Osteocyte (in vitro differentiated cells): ENCODE results near the gene PACS2. TPM values are rescaled to one million over a fixed set of nuclear protein-coding genes. Genes with fewer than 3 reads are reported as not detected.
A peak's percentile ranks its signal among the peaks of the same experiment; 100 is the strongest.

Experiments used
- DNase-seq: peaks from one replicate; pipeline ENCODE4 v3.0.0; 2021; ENCODE audit warnings: mixed read lengths; ENCODE audit not compliant: unreplicated experiment; ENCODE audit errors: extremely low spot score
- H3K27ac Mint-ChIP-seq: one replicate; pipeline ENCODE4 v1.8.0; 2021; ENCODE audit warnings: mild to moderate bottlenecking, mixed read lengths; ENCODE audit not compliant: unreplicated experiment
- H3K27me3 Mint-ChIP-seq: one replicate; pipeline ENCODE4 v1.8.0; 2021; ENCODE audit warnings: mixed read lengths; ENCODE audit not compliant: unreplicated experiment
- H3K36me3 Mint-ChIP-seq: one replicate; pipeline ENCODE4 v1.8.0; 2021; ENCODE audit warnings: mixed read lengths; ENCODE audit not compliant: unreplicated experiment
- H3K4me1 Mint-ChIP-seq: one replicate; pipeline ENCODE4 v1.8.0; 2021; ENCODE audit warnings: mixed read lengths; ENCODE audit not compliant: unreplicated experiment
- H3K4me3 Mint-ChIP-seq: one replicate; pipeline ENCODE4 v1.8.0; 2021; ENCODE audit warnings: mild to moderate bottlenecking, moderate library complexity, mixed read lengths; ENCODE audit not compliant: unreplicated experiment
- H3K9me3 Mint-ChIP-seq: one replicate; pipeline ENCODE4 v1.8.0; 2021; ENCODE audit warnings: mixed read lengths; ENCODE audit not compliant: unreplicated experiment
- CTCF ChIP-seq: fragments of 200-600 bp; sonication (generic); IDR thresholded peaks from 2 replicates; pipeline ENCODE4 v1.5.0; 2021; ENCODE audit warnings: antibody characterized with exemption, mild to moderate bottlenecking, moderate library complexity
- total RNA-seq: library from RNA; stranded (reverse); gene quantifications from 2 replicates; pipeline ENCODE4 v1.2.1, GENCODE V29; 2021

The PACS2 gene
- total RNA-seq, 1 donor from 2014 or later: 115 TPM

GRCh38 chr14:105427936-105428485 lies 113.5 kb downstream of the PACS2 start:
- no peak overlapping the region for H3K27ac Mint-ChIP-seq
- TF ChIP-seq CTCF: no peak
- no peaks in the 10 kb centered on the region for H3K27me3 Mint-ChIP-seq
- no peak for DNase-seq
- H3K4me3 Mint-ChIP-seq: no peak overlapping the region
- peaks cover 14% of the 10 kb centered on the region for H3K4me1 Mint-ChIP-seq
- H3K9me3 Mint-ChIP-seq: no peaks in the 10 kb centered on the region
- H3K36me3 Mint-ChIP-seq: peaks cover 24% of the 10 kb centered on the region

GRCh38 chr14:105430042-105430441 lies 115.5 kb downstream of the PACS2 start:
- DNase-seq: no peak
- Mint-ChIP-seq H3K27me3 (no peaks in the 10 kb centered on the region), H3K4me1 (peaks cover 17% of the 10 kb centered on the region), H3K36me3 (peaks cover 28% of the 10 kb centered on the region), H3K4me3 (no peak overlapping the region), H3K27ac (peak overlapping the region; percentile 34), H3K9me3 (no peaks in the 10 kb centered on the region)
- TF ChIP-seq CTCF: no peak

- no peak for TF ChIP-seq CTCF
- H3K27ac Mint-ChIP-seq: peak overlapping the region; percentile 52
Observed at GRCh38 chr14:105430565-105430964, 116.0 kb downstream of the PACS2 start.

GRCh38 chr14:105431256-105431655 lies 116.7 kb downstream of the PACS2 start:
- Mint-ChIP-seq H3K9me3 (peaks cover 9% of the 10 kb centered on the region), H3K4me3 (no peak overlapping the region)

More at GRCh38 chr14:105430565-105430964, 116.0 kb downstream of the PACS2 start:
- H3K36me3 Mint-ChIP-seq: peaks cover 30% of the 10 kb centered on the region
- DNase-seq: no peak
- H3K4me3 Mint-ChIP-seq: no peak overlapping the region
- H3K9me3 Mint-ChIP-seq: peaks cover 4% of the 10 kb centered on the region
- no peaks in the 10 kb centered on the region for H3K27me3 Mint-ChIP-seq
- peaks cover 17% of the 10 kb centered on the region for H3K4me1 Mint-ChIP-seq

GRCh38 chr14:105432657-105433056 lies 118.1 kb downstream of the PACS2 start:
- Mint-ChIP-seq H3K36me3 (peaks cover 19% of the 10 kb centered on the region), H3K27me3 (no peaks in the 10 kb centered on the region)
- TF ChIP-seq CTCF: no peak

More at GRCh38 chr14:105431256-105431655, 116.7 kb downstream of the PACS2 start:
- peaks cover 18% of the 10 kb centered on the region for H3K4me1 Mint-ChIP-seq
- DNase-seq: no peak
- peak overlapping the region; percentile 52 for H3K27ac Mint-ChIP-seq
- no peak for TF ChIP-seq CTCF
- H3K27me3 Mint-ChIP-seq: no peaks in the 10 kb centered on the region
- H3K36me3 Mint-ChIP-seq: peaks cover 30% of the 10 kb centered on the region

More at GRCh38 chr14:105432657-105433056, 118.1 kb downstream of the PACS2 start:
- Mint-ChIP-seq H3K4me3 (no peak overlapping the region), H3K4me1 (peaks cover 18% of the 10 kb centered on the region), H3K27ac (no peak overlapping the region), H3K9me3 (peaks cover 10% of the 10 kb centered on the region)
- no peak for DNase-seq
